Smooth muscle cell (in vitro differentiated cells): ENCODE data around the gene GPR143. TPM values are rescaled to one million over a fixed set of nuclear protein-coding genes. Genes with fewer than 3 reads are reported as not detected.

ENCODE experiments used
- DNase-seq: peaks from one replicate; lab custom pipeline; 2025; ENCODE audit not compliant: unreplicated experiment; lab: John Stamatoyannopoulos, UW
- H2AFZ ChIP-seq: fragments of 200-600 bp; sonication (generic); 2 replicates; pipeline ENCODE4 v1.6.0; 2016; ENCODE audit warnings: antibody characterized with exemption, low read depth, mild to moderate bottlenecking
- H3F3A ChIP-seq: fragments of 200-600 bp; sonication (generic); 2 replicates; pipeline ENCODE4 v1.6.0; 2017; ENCODE audit warnings: antibody characterized with exemption, low read depth
- H3K27ac ChIP-seq: fragments of 200-600 bp; sonication (generic); 2 replicates; pipeline ENCODE4 v1.5.1; 2016; ENCODE audit warnings: low read depth, mild to moderate bottlenecking
- H3K27me3 ChIP-seq: fragments of 200-600 bp; sonication (generic); 2 replicates; pipeline ENCODE4 v1.6.1; 2016; ENCODE audit warnings: low read depth, mild to moderate bottlenecking
- H3K36me3 ChIP-seq: fragments of 200-600 bp; sonication (generic); 2 replicates; pipeline ENCODE4 v1.5.1; 2016; ENCODE audit warnings: low read depth
- H3K4me1 ChIP-seq: fragments of 200-600 bp; sonication (generic); 2 replicates; pipeline ENCODE4 v1.5.1; 2016; ENCODE audit warnings: low read depth
- H3K4me2 ChIP-seq: fragments of 200-600 bp; sonication (generic); 2 replicates; pipeline ENCODE4 v1.6.0; 2016; ENCODE audit warnings: mild to moderate bottlenecking
- H3K4me3 ChIP-seq: fragments of 200-600 bp; sonication (generic); 2 replicates; pipeline ENCODE4 v1.5.1; 2016; ENCODE audit warnings: mild to moderate bottlenecking
- H3K79me2 ChIP-seq: fragments of 200-600 bp; sonication (generic); 2 replicates; pipeline ENCODE4 v1.6.0; 2016; ENCODE audit warnings: low read depth, mild to moderate bottlenecking
- H3K9ac ChIP-seq: fragments of 200-600 bp; sonication (generic); 2 replicates; pipeline ENCODE4 v1.6.0; 2016; ENCODE audit warnings: low read depth
- H3K9me3 ChIP-seq: fragments of 200-600 bp; sonication (generic); replicated peaks from 2 replicates; pipeline ENCODE4 v1.5.1; 2016; ENCODE audit warnings: low read depth
- H4K20me1 ChIP-seq: fragments of 200-600 bp; sonication (generic); 2 replicates; pipeline ENCODE4 v1.6.0; 2016; ENCODE audit warnings: low read depth
- WGBS: methylation state at CpG from one replicate; pipeline ENCODE4 v1.1.7; 2016; ENCODE audit warnings: low lambda C conversion rate; 5-methylcytosine and 5-hydroxymethylcytosine counted together
- polyA plus RNA-seq: library from polyadenylated mRNA; unstranded; fragments of >200 nt; fragmentation: Nextera tagmentation; extraction: Ambion mirVana; gene quantifications from 2 replicates; pipeline ENCODE4 v1.2.1, GENCODE V29; 2016
- total RNA-seq: library from RNA; depleted of rRNA; stranded (reverse); fragments of >200 nt; gene quantifications from 2 replicates; pipeline ENCODE4 v1.2.3, GENCODE V29; 2014
- TF ChIP-seq, protein P1 (sequence below): fragments of 200-600 bp; sonication (generic); IDR thresholded peaks from 2 replicates; pipeline ENCODE4 v1.5.1; 2017; ENCODE audit warnings: borderline replicate concordance, mild to moderate bottlenecking, antibody characterized with exemption; ENCODE audit not compliant: insufficient read depth, poor library complexity, severe bottlenecking

The GPR143 gene
- total and polyA plus RNA-seq, 2 experiments from 2014 or later, result 0.72 to 1.4 TPM

DNA sequence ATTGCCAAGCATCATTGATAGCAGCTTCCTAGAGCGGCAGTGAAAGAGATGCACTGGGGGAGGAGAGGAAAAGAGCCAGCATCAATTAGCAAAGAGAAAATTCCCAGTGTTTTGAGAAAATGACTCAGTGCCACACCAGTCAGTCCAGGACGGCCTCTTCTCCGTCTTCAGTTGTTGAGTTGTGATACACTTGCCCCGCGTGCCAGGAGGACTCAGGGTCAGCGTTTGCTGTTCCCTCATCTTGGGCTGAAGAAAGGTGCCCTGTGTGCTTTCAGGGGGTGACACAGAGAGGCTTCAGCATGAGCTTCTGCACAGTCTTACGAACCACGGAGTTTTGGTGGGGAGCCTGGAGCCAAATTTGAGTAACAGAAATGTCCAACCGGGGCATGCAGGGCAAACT lies 82.3 kb downstream of the GPR143 start:
- no peaks in the 10 kb centered on the region for H3K36me3 ChIP-seq
- no peaks in the 10 kb centered on the region for H3K9me3 ChIP-seq
- no peak overlapping the region for H3K4me3 ChIP-seq
- no peak overlapping the region for H2AFZ ChIP-seq
- no peak overlapping the region for H3K9ac ChIP-seq
- H3F3A ChIP-seq, result no peaks in the 10 kb centered on the region
- no peaks in the 10 kb centered on the region for H3K4me1 ChIP-seq
- no peak for DNase-seq
- H3K79me2 ChIP-seq, result no peaks in the 10 kb centered on the region
- H3K27me3 ChIP-seq, result no peaks in the 10 kb centered on the region
- H3K4me2 ChIP-seq, result no peak overlapping the region
- H4K20me1 ChIP-seq, result no peaks in the 10 kb centered on the region
- 92% methylated on average over 9 of the region's 9 CpGs for WGBS
- TF ChIP-seq, protein P1, sequence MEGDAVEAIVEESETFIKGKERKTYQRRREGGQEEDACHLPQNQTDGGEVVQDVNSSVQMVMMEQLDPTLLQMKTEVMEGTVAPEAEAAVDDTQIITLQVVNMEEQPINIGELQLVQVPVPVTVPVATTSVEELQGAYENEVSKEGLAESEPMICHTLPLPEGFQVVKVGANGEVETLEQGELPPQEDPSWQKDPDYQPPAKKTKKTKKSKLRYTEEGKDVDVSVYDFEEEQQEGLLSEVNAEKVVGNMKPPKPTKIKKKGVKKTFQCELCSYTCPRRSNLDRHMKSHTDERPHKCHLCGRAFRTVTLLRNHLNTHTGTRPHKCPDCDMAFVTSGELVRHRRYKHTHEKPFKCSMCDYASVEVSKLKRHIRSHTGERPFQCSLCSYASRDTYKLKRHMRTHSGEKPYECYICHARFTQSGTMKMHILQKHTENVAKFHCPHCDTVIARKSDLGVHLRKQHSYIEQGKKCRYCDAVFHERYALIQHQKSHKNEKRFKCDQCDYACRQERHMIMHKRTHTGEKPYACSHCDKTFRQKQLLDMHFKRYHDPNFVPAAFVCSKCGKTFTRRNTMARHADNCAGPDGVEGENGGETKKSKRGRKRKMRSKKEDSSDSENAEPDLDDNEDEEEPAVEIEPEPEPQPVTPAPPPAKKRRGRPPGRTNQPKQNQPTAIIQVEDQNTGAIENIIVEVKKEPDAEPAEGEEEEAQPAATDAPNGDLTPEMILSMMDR, result no peak
- H3K27ac ChIP-seq, result no peak overlapping the region

GRCh38 chrX:9682861-9683260 lies 82.8 kb downstream of the GPR143 start:
- TF ChIP-seq, protein P1, result no peak
- no peak overlapping the region for H3K4me2 ChIP-seq
- no peaks in the 10 kb centered on the region for H4K20me1 ChIP-seq
- DNase-seq, result no peak
- no peaks in the 10 kb centered on the region for H3K9me3 ChIP-seq
- H3K27ac ChIP-seq, result no peak overlapping the region
- WGBS, result 71% methylated on average over 6 of the region's 6 CpGs
- H3K79me2 ChIP-seq, result no peaks in the 10 kb centered on the region
- H3K9ac ChIP-seq, result no peak overlapping the region
- H3K27me3 ChIP-seq, result no peaks in the 10 kb centered on the region
- H3K4me1 ChIP-seq, result no peaks in the 10 kb centered on the region
- H2AFZ ChIP-seq, result no peak overlapping the region
- no peaks in the 10 kb centered on the region for H3K36me3 ChIP-seq
- H3F3A ChIP-seq, result no peaks in the 10 kb centered on the region
- no peak overlapping the region for H3K4me3 ChIP-seq

GRCh38 chrX:9682456-9682855 lies 83.2 kb downstream of the GPR143 start:
- H3K4me3 ChIP-seq, result no peak overlapping the region
- no peaks in the 10 kb centered on the region for H3K79me2 ChIP-seq
- no peaks in the 10 kb centered on the region for H4K20me1 ChIP-seq
- no peak overlapping the region for H3K4me2 ChIP-seq
- no peaks in the 10 kb centered on the region for H3K36me3 ChIP-seq
- DNase-seq, result no peak
- no peaks in the 10 kb centered on the region for H3K9me3 ChIP-seq
- WGBS, result 71% methylated on average over 10 of the region's 10 CpGs
- H2AFZ ChIP-seq, result no peak overlapping the region
- no peaks in the 10 kb centered on the region for H3F3A ChIP-seq
- no peak overlapping the region for H3K9ac ChIP-seq
- no peak overlapping the region for H3K27ac ChIP-seq
- H3K4me1 ChIP-seq, result no peaks in the 10 kb centered on the region
- TF ChIP-seq, protein P1, result peak; percentile 27
- H3K27me3 ChIP-seq, result no peaks in the 10 kb centered on the region

DNA sequence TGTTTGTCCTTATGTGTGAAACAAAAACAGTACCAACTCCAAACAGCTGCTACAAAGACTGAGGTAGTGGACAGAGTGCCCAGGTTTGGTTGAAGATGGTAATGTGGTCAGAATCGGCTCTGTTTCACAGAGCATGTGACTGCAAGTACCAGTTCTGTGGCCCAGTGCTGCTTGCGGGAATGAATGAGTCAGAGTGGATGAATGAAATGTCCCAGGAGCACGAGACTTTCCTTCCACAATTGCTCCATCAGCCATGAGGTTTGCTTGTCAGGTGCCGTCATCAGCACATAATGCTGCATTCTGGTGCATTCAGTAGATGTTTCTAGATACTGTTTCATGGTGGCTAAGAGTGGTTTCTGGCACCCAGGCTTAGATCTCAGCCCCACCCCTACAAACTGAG lies 84.2 kb downstream of the GPR143 start:
- 55% methylated on average over 4 of the region's 4 CpGs for WGBS
- no peaks in the 10 kb centered on the region for H3F3A ChIP-seq
- no peaks in the 10 kb centered on the region for H3K4me1 ChIP-seq

More for the DNA sequence above, 84.2 kb downstream of the GPR143 start:
- no peaks in the 10 kb centered on the region for H3K79me2 ChIP-seq
- no peaks in the 10 kb centered on the region for H4K20me1 ChIP-seq
- no peak overlapping the region for H3K9ac ChIP-seq
- H2AFZ ChIP-seq, result no peak overlapping the region
- TF ChIP-seq, protein P1, result no peak
- no peak for DNase-seq
- no peaks in the 10 kb centered on the region for H3K36me3 ChIP-seq
- H3K4me2 ChIP-seq, result no peak overlapping the region
- no peak overlapping the region for H3K4me3 ChIP-seq
- H3K27ac ChIP-seq, result no peak overlapping the region
- no peaks in the 10 kb centered on the region for H3K9me3 ChIP-seq
- no peaks in the 10 kb centered on the region for H3K27me3 ChIP-seq
